HEK293T (cell line): ENCODE measurements around the gene CDCA8.

ENCODE experiments used
- L3MBTL2 ChIP-seq: fragments of 450-650 bp; conservative IDR thresholded peaks from 2 replicates; pipeline ENCODE4 v1.6.1; 2016; ENCODE audit warnings: mild to moderate bottlenecking
- PKNOX1 ChIP-seq: fragments of 450-650 bp; IDR thresholded peaks from 2 replicates; pipeline ENCODE4 v1.6.1; 2016
- SP1 ChIP-seq: fragments of 450-650 bp; IDR thresholded peaks from 2 replicates; pipeline ENCODE4 v1.6.1; 2017
- SUZ12 ChIP-seq: fragments of 450-650 bp; IDR thresholded peaks from 2 replicates; pipeline ENCODE4 v1.6.1; 2016; ENCODE audit warnings: mild to moderate bottlenecking
- TARDBP ChIP-seq: fragments of 450-650 bp; IDR thresholded peaks from 2 replicates; pipeline ENCODE4 v1.6.1; 2016

GRCh38 chr1:37692834-37693175 lies 489 bp downstream of the CDCA8 start:
- TF ChIP-seq SUZ12 (no peak), L3MBTL2 (no peak; the same call in 1 of the 2 replicates), TARDBP (no peak), PKNOX1 (no peak), SP1 (no peak)
